Activated CD8-positive, alpha-beta T cell treated with anti-CD3 and anti-CD28 coated beads for 36 hours (primary cell): ENCODE data around the gene NIPBL. TPM values are rescaled to one million over a fixed set of nuclear protein-coding genes. Genes with fewer than 3 reads are reported as not detected.

Experiments
- ATAC-seq: fragments of 200-7000 bp; cut with Tn5 transposase; one replicate; pipeline ENCODE4 v1.10.0; 2021; ENCODE audit warnings: mild to moderate bottlenecking, moderate library complexity
- CTCF ChIA-PET: fragments of 350-600 bp; sonication (Branson Sonifier 250); formaldehyde crosslinking; loops from one replicate; lab custom pipeline; 2021; ENCODE audit warnings: antibody characterized with exemption; lab: Charles Lee
- POLR2A ChIA-PET: fragments of 350-600 bp; sonication (Branson Sonifier 250); formaldehyde crosslinking; loops from one replicate; lab custom pipeline; 2021; ENCODE audit warnings: antibody characterized with exemption; lab: Charles Lee
- DNase-seq: peaks from one replicate; pipeline ENCODE4 v3.0.0-alpha.2; 2020
- H3K27ac Mint-ChIP-seq: one replicate; pipeline ENCODE4 v1.8.0; 2021; ENCODE audit warnings: mild to moderate bottlenecking, mixed read lengths
- H3K27me3 Mint-ChIP-seq: one replicate; pipeline ENCODE4 v1.8.0; 2021; ENCODE audit warnings: mixed read lengths
- H3K36me3 Mint-ChIP-seq: one replicate; pipeline ENCODE4 v1.8.0; 2021; ENCODE audit warnings: low read depth, mixed read lengths
- H3K4me1 Mint-ChIP-seq: one replicate; pipeline ENCODE4 v1.8.0; 2021; ENCODE audit warnings: low read depth, mixed read lengths
- H3K4me3 Mint-ChIP-seq: one replicate; pipeline ENCODE4 v1.8.0; 2021; ENCODE audit warnings: mild to moderate bottlenecking, moderate library complexity, mixed read lengths
- H3K9me3 Mint-ChIP-seq: one replicate; pipeline ENCODE4 v1.8.0; 2021; ENCODE audit warnings: mixed read lengths
- intact Hi-C: fragments of 100-400 bp; cut with micrococcal nuclease; formaldehyde crosslinking; loops from one replicate; pipeline ENCODE4 v1.10.0; 2022
- total RNA-seq, 2 experiments: library from RNA; stranded (reverse); gene quantifications; one replicate each; pipeline ENCODE4 v1.2.3, GENCODE V29; 2021
- TF ChIP-seq, protein P1 (sequence below): fragments of 200-600 bp; IDR thresholded peaks from one replicate; pipeline ENCODE4 v1.8.0; 2022; ENCODE audit warnings: antibody characterized with exemption, mild to moderate bottlenecking

The NIPBL gene
- total RNA-seq, 2 experiments from 2014 or later, result 39.6 to 40.2 TPM

DNA sequence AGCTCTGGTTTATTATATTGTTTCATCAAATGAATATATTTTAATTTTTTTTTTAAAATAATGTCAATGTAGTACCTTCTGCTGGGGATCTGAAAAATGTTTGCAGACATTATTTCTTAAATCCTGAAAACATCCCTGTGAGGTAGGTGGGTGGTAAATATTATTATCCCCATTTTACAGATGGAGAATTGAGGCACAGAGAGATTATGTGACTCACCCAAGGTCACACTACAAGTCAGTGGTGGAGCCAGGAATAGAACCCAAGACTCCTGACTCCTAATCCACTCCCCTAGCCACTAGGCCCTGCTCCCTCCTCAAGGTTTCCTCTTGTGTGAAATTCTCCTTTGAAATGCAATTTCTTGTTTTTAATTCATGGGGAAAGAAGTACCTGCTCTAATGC lies 171.4 kb downstream of the NIPBL start:
- DNase-seq (no peak), ATAC-seq (no peak)
- no peaks in the 10 kb centered on the region for H3K4me1 Mint-ChIP-seq
- ChIA-PET CTCF (no interaction called here), POLR2A (no interaction called here)
- H3K27ac Mint-ChIP-seq, result no peak overlapping the region
- H3K36me3 Mint-ChIP-seq, result peaks cover 22% of the 10 kb centered on the region
- H3K9me3 Mint-ChIP-seq, result no peaks in the 10 kb centered on the region
- TF ChIP-seq, protein P1, sequence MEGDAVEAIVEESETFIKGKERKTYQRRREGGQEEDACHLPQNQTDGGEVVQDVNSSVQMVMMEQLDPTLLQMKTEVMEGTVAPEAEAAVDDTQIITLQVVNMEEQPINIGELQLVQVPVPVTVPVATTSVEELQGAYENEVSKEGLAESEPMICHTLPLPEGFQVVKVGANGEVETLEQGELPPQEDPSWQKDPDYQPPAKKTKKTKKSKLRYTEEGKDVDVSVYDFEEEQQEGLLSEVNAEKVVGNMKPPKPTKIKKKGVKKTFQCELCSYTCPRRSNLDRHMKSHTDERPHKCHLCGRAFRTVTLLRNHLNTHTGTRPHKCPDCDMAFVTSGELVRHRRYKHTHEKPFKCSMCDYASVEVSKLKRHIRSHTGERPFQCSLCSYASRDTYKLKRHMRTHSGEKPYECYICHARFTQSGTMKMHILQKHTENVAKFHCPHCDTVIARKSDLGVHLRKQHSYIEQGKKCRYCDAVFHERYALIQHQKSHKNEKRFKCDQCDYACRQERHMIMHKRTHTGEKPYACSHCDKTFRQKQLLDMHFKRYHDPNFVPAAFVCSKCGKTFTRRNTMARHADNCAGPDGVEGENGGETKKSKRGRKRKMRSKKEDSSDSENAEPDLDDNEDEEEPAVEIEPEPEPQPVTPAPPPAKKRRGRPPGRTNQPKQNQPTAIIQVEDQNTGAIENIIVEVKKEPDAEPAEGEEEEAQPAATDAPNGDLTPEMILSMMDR, result no peak
- intact Hi-C loops, result no loop called here
- no peaks in the 10 kb centered on the region for H3K27me3 Mint-ChIP-seq
- H3K4me3 Mint-ChIP-seq, result no peak overlapping the region

DNA sequence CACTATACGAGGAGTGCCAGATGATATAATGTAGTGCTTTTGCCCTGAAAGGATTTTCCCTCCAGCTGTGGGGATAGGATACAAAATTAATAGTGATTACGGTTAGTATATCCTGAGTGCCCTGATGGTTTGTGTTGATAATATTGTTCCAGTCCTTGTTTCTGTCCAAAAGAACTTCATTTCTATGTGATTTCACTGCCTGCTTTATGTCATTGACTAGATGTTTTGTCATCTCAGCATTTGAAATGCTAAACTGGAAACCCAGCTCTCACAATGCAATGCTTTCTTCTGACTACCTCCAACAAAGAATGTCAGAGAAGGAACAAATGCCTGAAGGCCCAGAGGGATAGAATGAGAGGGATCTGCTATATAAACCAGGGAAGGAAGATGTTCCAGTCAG lies 177.8 kb downstream of the NIPBL start:
- TF ChIP-seq, protein P1, result no peak
- no peak for ATAC-seq
- Mint-ChIP-seq H3K27me3 (no peaks in the 10 kb centered on the region), H3K4me3 (no peak overlapping the region), H3K9me3 (no peaks in the 10 kb centered on the region), H3K27ac (no peak overlapping the region), H3K4me1 (no peaks in the 10 kb centered on the region), H3K36me3 (peaks cover 30% of the 10 kb centered on the region)
- POLR2A ChIA-PET, result no interaction called here
- intact Hi-C loops, result no loop called here
- CTCF ChIA-PET, result no interaction called here
- DNase-seq, result no peak

DNA sequence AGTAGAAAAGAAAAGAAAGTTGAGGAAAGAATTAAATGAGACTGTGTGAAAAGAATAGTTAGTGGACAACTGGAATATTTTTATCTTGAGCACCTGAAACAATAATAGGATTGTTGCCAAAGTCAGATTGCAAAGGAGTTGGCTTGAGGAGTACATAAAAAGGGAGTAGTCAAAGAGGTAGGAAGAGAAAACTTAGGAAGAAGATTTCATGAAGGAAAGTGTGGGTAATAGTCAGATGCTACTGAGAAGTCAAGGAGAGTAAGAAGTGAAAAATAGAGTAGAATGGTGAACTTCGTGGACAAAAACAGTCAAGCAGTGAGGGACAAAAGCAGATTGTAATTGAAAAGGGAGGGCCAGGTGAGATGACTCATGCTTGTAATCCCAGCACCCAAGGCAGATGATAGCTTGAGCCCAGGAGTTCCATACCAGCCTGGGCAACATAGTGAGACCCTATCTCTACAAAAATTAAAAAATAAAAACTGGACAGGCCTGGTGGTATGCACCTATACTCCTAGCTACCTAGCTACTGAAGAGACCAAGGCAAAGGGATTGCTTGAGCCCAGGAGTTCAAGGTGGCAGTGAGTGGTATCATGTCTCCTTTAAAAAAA lies 178.9 kb downstream of the NIPBL start:
- Mint-ChIP-seq H3K9me3 (no peaks in the 10 kb centered on the region), H3K36me3 (peaks cover 30% of the 10 kb centered on the region), H3K27ac (peak overlapping the region; percentile 12), H3K4me1 (no peaks in the 10 kb centered on the region), H3K4me3 (no peak overlapping the region), H3K27me3 (no peaks in the 10 kb centered on the region)
- no peak for ATAC-seq
- CTCF ChIA-PET, result no interaction called here
- intact Hi-C loops, result no loop called here
- TF ChIP-seq, protein P1, result no peak
- DNase-seq, result no peak
- POLR2A ChIA-PET, result no interaction called here

DNA sequence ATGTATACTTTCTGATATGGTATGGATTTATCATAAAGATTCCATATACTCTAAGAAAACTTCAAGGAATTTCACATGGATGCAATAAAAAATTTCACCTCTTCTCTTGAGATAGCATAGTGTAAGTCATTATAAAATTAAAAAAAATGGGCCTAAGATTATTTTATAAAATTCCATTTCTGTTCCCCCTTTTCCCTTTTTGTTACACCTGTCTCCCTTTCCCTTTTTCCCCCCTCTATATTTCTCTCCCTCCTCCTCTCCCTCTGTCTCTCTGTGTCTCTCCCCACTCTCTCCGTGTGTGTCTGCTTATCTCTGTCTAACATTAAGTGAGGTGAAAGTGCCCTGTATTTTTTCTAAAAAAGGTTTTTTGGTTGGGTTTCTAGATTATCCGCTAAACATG lies 180.2 kb downstream of the NIPBL start:
- no peaks in the 10 kb centered on the region for H3K27me3 Mint-ChIP-seq
- no peak for ATAC-seq
- H3K9me3 Mint-ChIP-seq, result no peaks in the 10 kb centered on the region
- intact Hi-C loops, result no loop called here
- ChIA-PET POLR2A (no interaction called here), CTCF (no interaction called here)
- TF ChIP-seq, protein P1, result no peak
- H3K4me1 Mint-ChIP-seq, result no peaks in the 10 kb centered on the region
- no peak for DNase-seq
- peaks cover 27% of the 10 kb centered on the region for H3K36me3 Mint-ChIP-seq
- H3K4me3 Mint-ChIP-seq, result no peak overlapping the region
- peak overlapping the region; percentile 60 for H3K27ac Mint-ChIP-seq

DNA sequence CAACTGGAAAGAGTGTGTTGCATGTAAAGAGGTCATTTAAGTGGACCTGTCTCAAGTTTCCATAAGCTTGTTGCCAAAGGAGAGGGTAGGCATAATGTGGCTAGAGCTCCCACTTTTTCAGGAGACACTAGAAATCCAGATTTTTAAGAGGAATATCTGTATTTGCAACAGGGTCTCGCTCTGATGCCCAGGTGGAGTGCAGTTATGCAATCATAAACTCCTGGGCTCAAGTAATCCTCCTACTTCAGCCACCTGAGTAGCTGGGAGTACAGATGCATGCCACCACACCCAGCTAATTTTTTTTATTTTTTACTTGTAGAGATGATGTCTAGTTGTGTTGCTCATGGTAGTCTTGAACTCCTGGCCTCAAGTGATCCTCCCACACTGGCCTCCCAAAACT lies 183.5 kb downstream of the NIPBL start:
- Mint-ChIP-seq H3K27ac (no peak overlapping the region), H3K4me1 (no peaks in the 10 kb centered on the region), H3K36me3 (peaks cover 27% of the 10 kb centered on the region), H3K27me3 (no peaks in the 10 kb centered on the region), H3K9me3 (no peaks in the 10 kb centered on the region), H3K4me3 (no peak overlapping the region)
- ATAC-seq (no peak), DNase-seq (no peak)
- intact Hi-C loops, result no loop called here
- ChIA-PET POLR2A (no interaction called here), CTCF (interaction anchor here (1.0 to 1.3 kb wide), 3 partner anchors 12 to 320 kb away, joined by 3 to 4 read pairs (median 4); no protein-coding TSS in a partner anchor)
- TF ChIP-seq, protein P1, result no peak
